T-cell (primary cell): ENCODE measurements around the gene PIP5K1A. TPM values are rescaled to one million over a fixed set of nuclear protein-coding genes. Genes with fewer than 3 reads are reported as not detected.
"Not testable (repeated sequence)": the region's sequence is repeated elsewhere in the genome, so short reads cannot be mapped to it uniquely, and the experiment has no call there.

ENCODE experiments used
- ATAC-seq, 4 experiments: fragments of 200-7000 bp in 3 of 4; fragments of 150-1000 bp in 1 of 4; cut with Tn5 transposase; replicated peaks in 1 of 4; 1 replicate in 3 of 4; 2 replicates in 1 of 4; pipeline ENCODE4 v1.10.0; 2021; ENCODE audit warnings: moderate library complexity in 3 of 4, mild to moderate bottlenecking in 2 of 4, moderate number of reproducible peaks in 1 of 4
- CTCF ChIA-PET, 2 donors: fragments of 300-600 bp; sonication (Branson Sonifier 250); formaldehyde crosslinking; loops; one replicate each; lab custom pipeline; 2022; ENCODE audit warnings: antibody characterized with exemption in 2 of 2; lab: Charles Lee
- POLR2A ChIA-PET, 2 donors: fragments of 300-600 bp; sonication (Branson Sonifier 250); formaldehyde crosslinking; loops; one replicate each; lab custom pipeline; 2022; ENCODE audit warnings: antibody characterized with exemption in 2 of 2; lab: Charles Lee
- DNase-seq, 35 experiments: peaks; one replicate each; pipeline versions ENCODE4 v3.0.0 to v3.0.0-alpha.2; 2013 to 2023
- H3K27ac ChIP-seq: one replicate; pipeline ENCODE4 v1.5.1; 2013; ENCODE audit warnings: low read length
- H3K27me3 ChIP-seq, 2 experiments: replicated peaks in 1 of 2; 1 replicate in 1 of 2; 2 replicates in 1 of 2; pipeline versions ENCODE4 v1.6.1 to v1.7.0; 2013; ENCODE audit warnings: low read length in 1 of 2, mixed read lengths in 1 of 2; ENCODE audit not compliant: control insufficient read depth in 2 of 2, insufficient read depth in 2 of 2; ENCODE audit errors: extremely low read depth in 1 of 2
- H3K36me3 ChIP-seq, 2 donors: 1 replicate in 1 of 2; 2 replicates in 1 of 2; pipeline versions ENCODE4 v1.6.1 to v1.7.0; 2013; ENCODE audit warnings: low read length in 1 of 2; ENCODE audit not compliant: control insufficient read depth in 2 of 2, insufficient read depth in 1 of 2; ENCODE audit errors: extremely low read depth in 1 of 2
- H3K4me1 ChIP-seq, 2 experiments: 1 replicate in 1 of 2; 2 replicates in 1 of 2; pipeline versions ENCODE4 v1.6.1 to v1.7.0; 2013; ENCODE audit warnings: low read length in 2 of 2, mixed read lengths in 1 of 2; ENCODE audit not compliant: insufficient read depth in 2 of 2, control insufficient read depth in 1 of 2; ENCODE audit errors: extremely low read depth in 1 of 2
- H3K4me3 ChIP-seq, 2 donors: 1 replicate in 1 of 2; 2 replicates in 1 of 2; pipeline versions ENCODE4 v1.5.1 to v1.7.0; 2013; ENCODE audit warnings: mild to moderate bottlenecking in 2 of 2, low read length in 1 of 2, moderate library complexity in 1 of 2; ENCODE audit not compliant: control insufficient read depth in 1 of 2; ENCODE audit errors: extremely low read depth in 1 of 2
- H3K9me3 ChIP-seq: 2 replicates; pipeline ENCODE4 v1.7.0; 2013
- H3K27ac Mint-ChIP-seq, 2 donors: one replicate each; pipeline ENCODE4 v1.8.0; 2020 to 2021; ENCODE audit warnings: mild to moderate bottlenecking in 2 of 2, mixed read lengths in 2 of 2
- H3K27me3 Mint-ChIP-seq, 2 donors: one replicate each; pipeline ENCODE4 v1.8.0; 2021 to 2022; ENCODE audit warnings: mixed read lengths in 2 of 2
- H3K36me3 Mint-ChIP-seq: one replicate; pipeline ENCODE4 v1.8.0; 2021; ENCODE audit warnings: mixed read lengths
- H3K4me1 Mint-ChIP-seq, 3 donors: one replicate each; pipeline ENCODE4 v1.8.0; 2020 to 2022; ENCODE audit warnings: mixed read lengths in 3 of 3, mild to moderate bottlenecking in 1 of 3
- H3K4me3 Mint-ChIP-seq, 3 donors: one replicate each; pipeline ENCODE4 v1.8.0; 2020 to 2022; ENCODE audit warnings: mild to moderate bottlenecking in 3 of 3, mixed read lengths in 3 of 3, moderate library complexity in 3 of 3
- H3K9me3 Mint-ChIP-seq, 3 donors: one replicate each; pipeline ENCODE4 v1.8.0; 2020 to 2022; ENCODE audit warnings: mixed read lengths in 3 of 3
- whole genome bisulfite sequencing: methylation state at CpG from one replicate; pipeline ENCODE4 v1.1.5; 2013; ENCODE audit warnings: missing lambda C conversion rate; ENCODE audit not compliant: insufficient coverage; 5-methylcytosine and 5-hydroxymethylcytosine counted together
- total RNA-seq, 35 experiments: library from RNA in 6 of 35; stranded (reverse) in 6 of 35; fragments of 120-200 nt in 1 of 35; gene quantifications; one replicate each; pipeline versions ENCODE4 v1.2.1 to v1.2.4 and lab custom pipeline; 2013 to 2026

PIP5K1A gene
- total RNA-seq, 5 donors from 2014 or later (not counting 1 experiment from before 2014, with no cell fraction given) = 39.2 to 52.7 (median 48.0) TPM

- ChIA-PET CTCF (interaction anchor here in 1 of 2 donors (1.6 kb wide), 1 partner anchor 15 kb away, joined by 3 read pairs; no protein-coding TSS in a partner anchor), POLR2A (interaction anchor here in 1 of 2 donors (0.6 kb wide), 1 partner anchor 20 kb away, joined by 3 read pairs; no protein-coding TSS in a partner anchor)
- Histone ChIP-seq H3K4me3 (no peak overlapping the region), H3K36me3 (peaks cover 33 to 77% of the 10 kb centered on the region in 2 donors), H3K27ac (no peak overlapping the region), H3K9me3 (no peaks in the 10 kb centered on the region), H3K4me1 (no peaks in the 10 kb centered on the region), H3K27me3 (no peaks in the 10 kb centered on the region)
- WGBS = 86% methylated on average over 5 of the region's 8 CpGs
- Mint-ChIP-seq H3K4me1 (peaks cover 0 to 2% (median 0%) of the 10 kb centered on the region in 3 donors), H3K27me3 (no peaks in the 10 kb centered on the region), H3K9me3 (no peaks in the 10 kb centered on the region), H3K4me3 (no peak overlapping the region), H3K27ac (no peak overlapping the region), H3K36me3 (peaks cover 38% of the 10 kb centered on the region)
- no peak for ATAC-seq
- DNase-seq = no peak
Observed at GRCh38 chr1:151266821-151267220, 68.5 kb downstream of the PIP5K1A start.

- Mint-ChIP-seq H3K36me3 (peaks cover 40% of the 10 kb centered on the region), H3K9me3 (no peaks in the 10 kb centered on the region), H3K27me3 (no peaks in the 10 kb centered on the region), H3K4me3 (no peak overlapping the region), H3K27ac (no peak overlapping the region), H3K4me1 (peaks cover 0 to 2% (median 0%) of the 10 kb centered on the region in 3 donors)
- H3K27ac ChIP-seq = no peak overlapping the region
- ChIA-PET CTCF (no interaction called here), POLR2A (no interaction called here)
- H3K36me3 ChIP-seq = peaks cover 33 to 69% of the 10 kb centered on the region in 2 donors
- ATAC-seq = peak in 1 of 4 experiments; percentile 12
- no peak for DNase-seq
- no peaks in the 10 kb centered on the region for H3K9me3 ChIP-seq
- no peaks in the 10 kb centered on the region for H3K27me3 ChIP-seq
- no peaks in the 10 kb centered on the region for H3K4me1 ChIP-seq
- WGBS = 77% methylated on average over 3 of the region's 4 CpGs
- no peak overlapping the region for H3K4me3 ChIP-seq
Observed at GRCh38 chr1:151267760-151268159, 69.4 kb downstream of the PIP5K1A start.

GRCh38 chr1:151273924-151274466 lies 75.6 kb downstream of the PIP5K1A start:
- H3K27me3 ChIP-seq = no peaks in the 10 kb centered on the region
- Mint-ChIP-seq H3K27me3 (no peaks in the 10 kb centered on the region), H3K36me3 (peaks cover 10% of the 10 kb centered on the region), H3K27ac (no peak overlapping the region), H3K9me3 (no peaks in the 10 kb centered on the region), H3K4me1 (peaks cover 0 to 12% (median 0%) of the 10 kb centered on the region in 3 donors), H3K4me3 (no peak overlapping the region)
- CTCF ChIA-PET = interaction anchor here in 1 of 2 donors (0.6 kb wide), 1 partner anchor 320 kb away, joined by 6 read pairs; no protein-coding TSS in a partner anchor
- peaks cover 0 to 15% of the 10 kb centered on the region in 2 donors for H3K36me3 ChIP-seq
- POLR2A ChIA-PET = interaction anchor here in 1 of 2 donors (0.5 to 0.7 kb wide), 2 partner anchors 71 to 171 kb away, joined by 3 to 4 read pairs; no protein-coding TSS in a partner anchor
- ATAC-seq (no peak), DNase-seq (no peak)
- H3K9me3 ChIP-seq = no peaks in the 10 kb centered on the region
- H3K4me3 ChIP-seq = no peak overlapping the region
- H3K4me1 ChIP-seq = no peaks in the 10 kb centered on the region
- WGBS = 71% methylated on average over 1 of the region's 3 CpGs
- H3K27ac ChIP-seq = no peak overlapping the region

- CTCF ChIA-PET = interaction anchor here in 1 of 2 donors (0.6 kb wide), 1 partner anchor 72 kb away, joined by 4 read pairs; no protein-coding TSS in a partner anchor
- peaks cover 0 to 12% (median 0%) of the 10 kb centered on the region in 3 donors for H3K4me1 Mint-ChIP-seq
- H3K4me1 ChIP-seq, H3K36me3 ChIP-seq, H3K9me3 Mint-ChIP-seq, DNase-seq, H3K9me3 ChIP-seq, H3K27ac Mint-ChIP-seq, H3K4me3 Mint-ChIP-seq, H3K27ac ChIP-seq, ATAC-seq, H3K36me3 Mint-ChIP-seq, H3K27me3 Mint-ChIP-seq, POLR2A ChIA-PET, H3K27me3 ChIP-seq, H3K4me3 ChIP-seq: not testable (repeated sequence)
- no CpG with 5 or more reads among the region's 5 CpGs for WGBS
Observed at GRCh38 chr1:151275341-151275740, 77.0 kb downstream of the PIP5K1A start.

- CTCF ChIA-PET = interaction anchor here in 1 of 2 donors (1.1 to 1.4 kb wide), 2 partner anchors 26 to 63 kb away, joined by 3 read pairs; no protein-coding TSS in a partner anchor
- Mint-ChIP-seq H3K27me3 (no peaks in the 10 kb centered on the region), H3K4me3 (no peak overlapping the region), H3K4me1 (peaks cover 2 to 14% (median 8%) of the 10 kb centered on the region in 3 donors), H3K9me3 (no peaks in the 10 kb centered on the region), H3K27ac (no peak overlapping the region), H3K36me3 (peaks cover 5% of the 10 kb centered on the region)
- Histone ChIP-seq H3K27me3 (no peaks in the 10 kb centered on the region), H3K4me1 (peaks cover 0 to 13% of the 10 kb centered on the region in 2 experiments), H3K9me3 (no peaks in the 10 kb centered on the region), H3K36me3 (no peaks in the 10 kb centered on the region), H3K27ac (no peak overlapping the region), H3K4me3 (no peak overlapping the region)
- no peak for ATAC-seq
- POLR2A ChIA-PET = no interaction called here
- WGBS = 32% methylated on average over 2 of the region's 2 CpGs
- no peak for DNase-seq
Observed at GRCh38 chr1:151277249-151277648, 78.9 kb downstream of the PIP5K1A start.

GRCh38 chr1:151281225-151281968 lies 83.0 kb downstream of the PIP5K1A start:
- peaks cover 2 to 31% of the 10 kb centered on the region in 2 experiments for H3K4me1 ChIP-seq
- ChIA-PET POLR2A (interaction anchor here in 1 of 2 donors (0.6 to 1.1 kb wide), 5 partner anchors 15 to 125 kb away, joined by 3 to 8 read pairs (median 3); partner anchors contain the start of genes TNFAIP8L2 and VPS72), CTCF (interaction anchor here (0.5 to 1.6 kb wide), 15 partner anchors 19 to 252 kb away, joined by 3 to 22 read pairs (median 3); partner anchors contain the start of genes CGN (in 1 of the 2), PI4KB (in 1 of the 2), PSMB4 (in 1 of the 2) and PSMD4 (in 1 of the 2))
- Mint-ChIP-seq H3K36me3 (peaks cover 4% of the 10 kb centered on the region), H3K4me1 (peaks cover 26 to 39% (median 36%) of the 10 kb centered on the region in 3 donors), H3K27ac (peak overlapping the region; percentile 94 to 95), H3K27me3 (no peaks in the 10 kb centered on the region), H3K4me3 (peak overlapping the region; percentile 91 to 98 (median 97)), H3K9me3 (no peaks in the 10 kb centered on the region)
- 0% methylated on average over 29 of the region's 48 CpGs for WGBS
- H3K36me3 ChIP-seq = peaks cover 2 to 5% of the 10 kb centered on the region in 2 donors
- H3K9me3 ChIP-seq = no peaks in the 10 kb centered on the region
- peak overlapping the region; percentile 95 for H3K27ac ChIP-seq
- peak overlapping the region; percentile 74 to 93 for H3K4me3 ChIP-seq
- DNase-seq = peak; percentile 87 to 98 (median 93)
- ATAC-seq = peak; percentile 43 to 52 (median 46)
- H3K27me3 ChIP-seq = no peaks in the 10 kb centered on the region
